H1 (cell line): ENCODE measurements around the gene RASL11B.

ENCODE experiments used
- CBX5 ChIP-seq: fragments of 300-800, 300-1000 bp; sonication (generic); IDR thresholded peaks from 2 replicates; pipeline ENCODE4 v1.7.1; 2016; ENCODE audit warnings: antibody characterized with exemption, low read length, low read depth
- CBX8 ChIP-seq: fragments of 300-800, 300-1000 bp; sonication (generic); IDR thresholded peaks from 2 replicates; pipeline ENCODE4 v1.7.1; 2016; ENCODE audit warnings: low read depth, low read length, borderline replicate concordance
- JUN ChIP-seq: IDR thresholded peaks from 2 replicates; pipeline ENCODE4 v1.6.1; 2011; ENCODE audit warnings: low read depth, mild to moderate bottlenecking, improper control_type of control experiment, low read length
- JUND ChIP-seq: IDR thresholded peaks from 2 replicates; pipeline ENCODE4 v1.6.1; 2011; ENCODE audit warnings: mild to moderate bottlenecking, improper control_type of control experiment, low read length
- PHF8 ChIP-seq: fragments of 200-600 bp; sonication (generic); conservative IDR thresholded peaks from 2 replicates; pipeline ENCODE4 v1.7.1; 2012; ENCODE audit warnings: low read depth, mild to moderate bottlenecking, inconsistent platforms, low read length, moderate library complexity
- SRF ChIP-seq: IDR thresholded peaks from 2 replicates; pipeline ENCODE4 v1.6.1; 2011; ENCODE audit warnings: mild to moderate bottlenecking, low read depth, low read length, moderate library complexity
- YY1 ChIP-seq: IDR thresholded peaks from 2 replicates; pipeline ENCODE4 v1.6.1; 2011; ENCODE audit warnings: low read depth, mild to moderate bottlenecking, low read length
- TF ChIP-seq, protein P1 (sequence below), 3 experiments: IDR thresholded peaks; 1 replicate in 2 of 3; 2 replicates in 1 of 3; pipeline versions ENCODE4 v1.5.1 to v1.6.1; 2011; ENCODE audit warnings: low read length in 3 of 3, mild to moderate bottlenecking in 3 of 3, inconsistent platforms in 2 of 3, low read depth in 1 of 3, moderate library complexity in 1 of 3; ENCODE audit not compliant: insufficient read depth in 1 of 3; ENCODE audit errors: control extremely low read depth in 1 of 3

DNA sequence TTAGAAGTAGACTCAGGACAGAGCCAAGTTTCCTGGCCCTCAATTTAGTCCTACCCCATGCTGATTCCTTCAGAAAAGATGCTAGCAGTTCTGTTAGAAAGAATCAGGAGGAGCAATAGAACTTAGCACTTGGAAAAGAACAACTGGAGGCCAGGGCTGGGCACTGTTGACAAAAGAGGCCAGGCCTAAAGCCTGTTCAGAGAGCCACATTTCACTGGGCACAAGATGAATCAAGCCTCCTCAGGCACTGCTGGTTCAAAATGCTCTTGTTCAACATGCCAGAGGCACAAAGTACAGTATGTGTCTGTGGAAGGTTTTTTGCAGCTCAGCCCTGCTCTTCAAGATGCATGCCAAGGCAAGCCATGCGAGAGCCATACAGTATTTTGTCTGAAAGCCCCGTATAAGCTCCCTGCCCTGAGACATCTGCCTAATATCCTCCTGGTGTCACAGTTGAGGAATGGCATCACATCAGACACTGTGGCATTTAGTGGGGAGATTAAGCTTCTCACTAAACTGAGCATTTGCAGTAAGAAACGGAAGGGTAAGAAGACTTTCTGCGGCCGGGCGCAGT lies 53.7 kb downstream of the RASL11B start:
- TF ChIP-seq, protein P1, sequence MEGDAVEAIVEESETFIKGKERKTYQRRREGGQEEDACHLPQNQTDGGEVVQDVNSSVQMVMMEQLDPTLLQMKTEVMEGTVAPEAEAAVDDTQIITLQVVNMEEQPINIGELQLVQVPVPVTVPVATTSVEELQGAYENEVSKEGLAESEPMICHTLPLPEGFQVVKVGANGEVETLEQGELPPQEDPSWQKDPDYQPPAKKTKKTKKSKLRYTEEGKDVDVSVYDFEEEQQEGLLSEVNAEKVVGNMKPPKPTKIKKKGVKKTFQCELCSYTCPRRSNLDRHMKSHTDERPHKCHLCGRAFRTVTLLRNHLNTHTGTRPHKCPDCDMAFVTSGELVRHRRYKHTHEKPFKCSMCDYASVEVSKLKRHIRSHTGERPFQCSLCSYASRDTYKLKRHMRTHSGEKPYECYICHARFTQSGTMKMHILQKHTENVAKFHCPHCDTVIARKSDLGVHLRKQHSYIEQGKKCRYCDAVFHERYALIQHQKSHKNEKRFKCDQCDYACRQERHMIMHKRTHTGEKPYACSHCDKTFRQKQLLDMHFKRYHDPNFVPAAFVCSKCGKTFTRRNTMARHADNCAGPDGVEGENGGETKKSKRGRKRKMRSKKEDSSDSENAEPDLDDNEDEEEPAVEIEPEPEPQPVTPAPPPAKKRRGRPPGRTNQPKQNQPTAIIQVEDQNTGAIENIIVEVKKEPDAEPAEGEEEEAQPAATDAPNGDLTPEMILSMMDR (IDR thresholded peaks at IDR 0.05; ENCODE audit: control extremely low read depth in 1 of 3, insufficient read depth in 1 of 3, low read depth in 1 of 3, low read length in 3 of 3): no peak
- TF ChIP-seq PHF8 (no peak), CBX8 (no peak), YY1 (no peak), CBX5 (no peak), JUN (no peak), JUND (no peak), SRF (no peak)
